IMR-90 (cell line): ENCODE data around the gene BPIFA1. TPM values are rescaled to one million over a fixed set of nuclear protein-coding genes. Genes with fewer than 3 reads are reported as not detected.

ENCODE experiments used
- ATAC-seq: fragments of 200-7000 bp; cut with Tn5 transposase; 2 replicates; pipeline ENCODE4 v1.9.1; 2020; ENCODE audit warnings: low read depth, mild to moderate bottlenecking, moderate library complexity
- BruUV-seq: library from RNA; stranded (reverse); fragments of 400-500 nt; replicated peaks from 2 replicates; lab custom pipeline; 2021; lab: Mats Ljungman, UMichigan
- CTCF ChIA-PET: fragments of 300-600 bp; formaldehyde crosslinking; extraction: SDS; loops from one replicate; lab custom pipeline; 2021; ENCODE audit warnings: antibody characterized with exemption; lab: Yijun Ruan, JAX
- POLR2A ChIA-PET: fragments of 300-600 bp; sonication (Branson Sonifier 250); formaldehyde crosslinking; loops from one replicate; lab custom pipeline; 2022; ENCODE audit warnings: antibody characterized with exemption; ENCODE audit not compliant: unreplicated experiment; lab: Charles Lee
- DNase-seq: peaks from one replicate; pipeline ENCODE4 v3.0.0; 2013
- H2AFZ ChIP-seq: replicated peaks from 2 replicates; pipeline ENCODE3; 2013; ENCODE audit warnings: low read length, mild to moderate bottlenecking; ENCODE audit not compliant: poor library complexity
- H2AK5ac ChIP-seq: 2 replicates; pipeline ENCODE4 v1.6.1; 2013; ENCODE audit warnings: low read depth, low read length, inconsistent platforms
- H2AK9ac ChIP-seq: replicated peaks from 2 replicates; pipeline ENCODE3; 2013; ENCODE audit warnings: mild to moderate bottlenecking, low read depth, low read length, moderate library complexity; ENCODE audit not compliant: poor library complexity
- H2BK120ac ChIP-seq: 2 replicates; pipeline ENCODE4 v1.6.1; 2013; ENCODE audit warnings: low read depth, low read length, inconsistent platforms
- H2BK15ac ChIP-seq: 3 replicates; pipeline ENCODE4 v1.6.1; 2013; ENCODE audit warnings: low read depth, low read length, inconsistent platforms
- H2BK20ac ChIP-seq: 2 replicates; pipeline ENCODE4 v1.6.1; 2013; ENCODE audit warnings: low read depth, mild to moderate bottlenecking, inconsistent platforms, low read length, moderate library complexity
- H2BK5ac ChIP-seq: 2 replicates; pipeline ENCODE4 v1.6.1; 2013; ENCODE audit warnings: mild to moderate bottlenecking, low read depth, low read length, inconsistent platforms; ENCODE audit not compliant: poor library complexity, severe bottlenecking
- H3K14ac ChIP-seq: replicated peaks from 2 replicates; pipeline ENCODE4 v1.6.1; 2013; ENCODE audit warnings: low read depth, low read length, inconsistent platforms
- H3K18ac ChIP-seq: 2 replicates; pipeline ENCODE4 v1.6.1; 2013; ENCODE audit warnings: low read depth, low read length, control low read depth
- H3K23ac ChIP-seq: 2 replicates; pipeline ENCODE4 v1.6.1; 2013; ENCODE audit warnings: low read depth, low read length, inconsistent platforms
- H3K27ac ChIP-seq: 2 replicates; pipeline ENCODE4 v1.5.1; 2013; ENCODE audit warnings: mild to moderate bottlenecking, control low read depth, low read length; ENCODE audit not compliant: insufficient read depth
- H3K27me3 ChIP-seq: 2 replicates; pipeline ENCODE4 v1.6.1; 2013; ENCODE audit warnings: low read length; ENCODE audit not compliant: control insufficient read depth, insufficient read depth
- H3K36me3 ChIP-seq: 2 replicates; pipeline ENCODE4 v1.6.1; 2013; ENCODE audit warnings: low read length, mixed read lengths; ENCODE audit not compliant: control insufficient read depth, insufficient read depth
- H3K4ac ChIP-seq: 2 replicates; pipeline ENCODE4 v1.6.1; 2013; ENCODE audit warnings: low read depth, low read length, inconsistent platforms
- H3K4me1 ChIP-seq: 2 replicates; pipeline ENCODE4 v1.6.1; 2013; ENCODE audit warnings: low read length, mixed read lengths; ENCODE audit not compliant: control insufficient read depth, insufficient read depth
- H3K4me2 ChIP-seq: 2 replicates; pipeline ENCODE4 v1.6.1; 2013; ENCODE audit warnings: low read depth, mild to moderate bottlenecking, control low read depth, low read length, moderate library complexity
- H3K4me3 ChIP-seq: 2 replicates; pipeline ENCODE4 v1.5.1; 2013; ENCODE audit warnings: low read depth, mild to moderate bottlenecking, control low read depth, low read length, moderate library complexity; ENCODE audit not compliant: insufficient read depth
- H3K56ac ChIP-seq: 2 replicates; pipeline ENCODE4 v1.6.1; 2013; ENCODE audit warnings: low read length, inconsistent platforms; ENCODE audit not compliant: insufficient read depth; ENCODE audit errors: extremely low read depth
- H3K79me1 ChIP-seq, 2 experiments: 2 replicates each; pipeline ENCODE4 v1.6.1; 2013; ENCODE audit warnings: low read length in 2 of 2, inconsistent platforms in 1 of 2, low read depth in 1 of 2
- H3K9ac ChIP-seq: 2 replicates; pipeline ENCODE4 v1.6.1; 2013; ENCODE audit warnings: low read depth, low read length, control low read depth
- H3K9me1 ChIP-seq: 2 replicates; pipeline ENCODE4 v1.6.1; 2013; ENCODE audit warnings: low read length, inconsistent platforms; ENCODE audit not compliant: insufficient read depth
- H3K9me3 ChIP-seq: 2 replicates; pipeline ENCODE4 v1.6.1; 2013; ENCODE audit warnings: low read length; ENCODE audit not compliant: control insufficient read depth, insufficient read depth
- H4K20me1 ChIP-seq: 2 replicates; pipeline ENCODE4 v1.6.1; 2013; ENCODE audit warnings: low read length, inconsistent platforms; ENCODE audit not compliant: insufficient read depth
- H4K5ac ChIP-seq: 2 replicates; pipeline ENCODE4 v1.6.1; 2013; ENCODE audit warnings: mild to moderate bottlenecking, low read depth, low read length, control low read depth
- H4K8ac ChIP-seq, 2 experiments: 2 replicates each; pipeline ENCODE4 v1.6.1; 2013; ENCODE audit warnings: low read depth in 2 of 2, low read length in 2 of 2, control low read depth in 1 of 2, inconsistent platforms in 1 of 2
- H4K91ac ChIP-seq: 2 replicates; pipeline ENCODE4 v1.6.1; 2013; ENCODE audit warnings: low read depth, low read length, inconsistent platforms; ENCODE audit not compliant: insufficient read depth
- CTCF ChIP-seq: conservative IDR thresholded peaks from 2 replicates; pipeline ENCODE4 v1.5.1; 2012; ENCODE audit warnings: mild to moderate bottlenecking, low read depth, low read length, improper control_type of control experiment
- FOS ChIP-seq: fragments of 150-350 bp; IDR thresholded peaks from 2 replicates; pipeline ENCODE4 v1.6.1; 2016; ENCODE audit warnings: low read depth, low read length
- MAZ ChIP-seq: IDR thresholded peaks from 2 replicates; pipeline ENCODE4 v1.6.1; 2012; ENCODE audit warnings: low read depth, mild to moderate bottlenecking, low read length, improper control_type of control experiment, moderate library complexity, borderline replicate concordance
- WGBS, 2 experiments: methylation state at CpG; one replicate each; pipeline versions ENCODE4 v1.1.5 to v1.1.7; 2013; ENCODE audit warnings: missing lambda C conversion rate in 2 of 2; ENCODE audit not compliant: insufficient read length in 1 of 2; ENCODE audit errors: extremely low coverage in 2 of 2; 5-methylcytosine and 5-hydroxymethylcytosine counted together
- dilution Hi-C: fragments of 300-500 bp; cut with HindIII; formaldehyde crosslinking; loops from one replicate; pipeline ENCODE4 v1.14.3; 2018; ENCODE audit warnings: low sequenced_read_pairs; ENCODE audit not compliant: unreplicated experiment
- in situ Hi-C: fragments of 300-500 bp; cut with MboI; formaldehyde crosslinking; loops from 3 replicates; pipeline ENCODE4 v1.14.3; 2019; ENCODE audit warnings: low sequenced_read_pairs, inconsistent platforms, mixed read lengths
- intact Hi-C: fragments of 100-400 bp; cut with micrococcal nuclease; formaldehyde crosslinking; loops from 2 replicates; pipeline ENCODE4 v1.10.0; 2022
- polyA plus RNA-seq, 3 experiments: library from polyadenylated mRNA; depleted of rRNA; stranded (reverse); fragments of >200 nt; gene quantifications; 2 replicates each; pipeline ENCODE4 v1.2.3, GENCODE V29; 2012; ENCODE audit warnings: low replicate concordance in 1 of 3
- total RNA-seq: library from RNA; depleted of rRNA; stranded (reverse); fragments of >200 nt; gene quantifications from 2 replicates; pipeline ENCODE4 v1.2.3, GENCODE V29; 2012

Gene BPIFA1
- total and polyA plus RNA-seq, 2 of the 4 experiments (the other 2 are of a cell fraction) = not detected

- intact Hi-C loops = no loop called here
- no peak for DNase-seq
Measured at GRCh38 chr20:33240923-33241322, 5.1 kb downstream of the BPIFA1 start.

More at GRCh38 chr20:33240923-33241322, 5.1 kb downstream of the BPIFA1 start:
- H3K4me2 ChIP-seq = no peak overlapping the region
- H2BK15ac ChIP-seq = no peak overlapping the region
- no peaks in the 10 kb centered on the region for H4K20me1 ChIP-seq
- H3K4ac ChIP-seq = no peak overlapping the region
- H2AFZ ChIP-seq = no peak overlapping the region
- no peak overlapping the region for H3K18ac ChIP-seq
- no peak overlapping the region for H2AK5ac ChIP-seq
- H2BK5ac ChIP-seq = no peak overlapping the region
- no peaks in the 10 kb centered on the region for H3K9me1 ChIP-seq
- ChIA-PET CTCF (no interaction called here), POLR2A (no interaction called here)
- TF ChIP-seq CTCF (no peak), FOS (no peak), MAZ (no peak)
- dilution Hi-C loops = no loop called here
- H3K4me3 ChIP-seq = no peak overlapping the region
- no peak for ATAC-seq
- no peak overlapping the region for H4K5ac ChIP-seq
- H4K91ac ChIP-seq = no peak overlapping the region
- no peak overlapping the region for H2BK120ac ChIP-seq
- no peaks in the 10 kb centered on the region for H3K79me1 ChIP-seq
- BruUV-seq = no TSS peak
- H3K9me3 ChIP-seq = no peaks in the 10 kb centered on the region
- no peaks in the 10 kb centered on the region for H3K36me3 ChIP-seq
- H3K9ac ChIP-seq = no peak overlapping the region
- no peak overlapping the region for H2AK9ac ChIP-seq
- in situ Hi-C loops = no loop called here
- no peak overlapping the region for H3K23ac ChIP-seq
- no peak overlapping the region for H3K27ac ChIP-seq
- 64% methylated on average over 2 of the region's 5 CpGs; no CpG with 5 or more reads in 1 of the 2 experiments for WGBS, 2 experiments
- H3K27me3 ChIP-seq = peaks cover 2% of the 10 kb centered on the region
- no peaks in the 10 kb centered on the region for H3K4me1 ChIP-seq
- H3K14ac ChIP-seq = no peak overlapping the region
- H3K56ac ChIP-seq = no peak overlapping the region
- H4K8ac ChIP-seq = no peak overlapping the region
- no peak overlapping the region for H2BK20ac ChIP-seq
